Measurements from ENCODE around the gene SPIN2B.
"Not testable (repeated sequence)": the region's sequence is repeated elsewhere in the genome, so short reads cannot be mapped to it uniquely, and the experiment has no call there.

Gene SPIN2B

DNA sequence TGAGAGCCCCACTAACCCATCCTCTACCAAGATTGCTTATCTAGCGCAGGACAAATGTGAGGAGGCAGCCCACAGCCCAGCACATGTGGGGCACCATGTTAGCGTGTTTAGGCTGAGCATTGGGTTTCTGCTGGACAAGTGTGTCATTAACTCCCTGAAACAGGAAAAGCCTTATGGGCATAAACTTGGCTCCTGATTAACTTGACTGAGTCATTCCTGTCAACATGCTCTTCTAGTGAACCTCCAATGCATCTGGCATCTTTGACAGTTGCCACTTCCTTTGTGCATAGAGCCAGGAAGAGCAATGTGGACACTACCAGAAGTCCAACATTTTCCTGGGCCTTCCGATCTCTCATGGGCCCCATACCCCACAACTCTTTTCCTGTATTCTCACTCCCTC is 13.4 kb upstream of the SPIN2B start:
- DNase-seq (ENCODE audit: insufficient read length, low spot score) = no peak
- no peak for TF ChIP-seq CTCF (IDR thresholded peaks at IDR 0.05; ENCODE audit: insufficient read depth, missing control alignments)

GRCh38 chrX:57133706-57134105 is 12.4 kb upstream of the SPIN2B start:
- FAIRE-seq (no peak), DNase-seq (ENCODE audit: insufficient read length, low spot score) (no peak)
- TF ChIP-seq CTCF (IDR thresholded peaks at IDR 0.05; ENCODE audit: insufficient read depth, missing control alignments) = no peak

More for the DNA sequence above, 13.4 kb upstream of the SPIN2B start:
- no peak for FAIRE-seq

DNA sequence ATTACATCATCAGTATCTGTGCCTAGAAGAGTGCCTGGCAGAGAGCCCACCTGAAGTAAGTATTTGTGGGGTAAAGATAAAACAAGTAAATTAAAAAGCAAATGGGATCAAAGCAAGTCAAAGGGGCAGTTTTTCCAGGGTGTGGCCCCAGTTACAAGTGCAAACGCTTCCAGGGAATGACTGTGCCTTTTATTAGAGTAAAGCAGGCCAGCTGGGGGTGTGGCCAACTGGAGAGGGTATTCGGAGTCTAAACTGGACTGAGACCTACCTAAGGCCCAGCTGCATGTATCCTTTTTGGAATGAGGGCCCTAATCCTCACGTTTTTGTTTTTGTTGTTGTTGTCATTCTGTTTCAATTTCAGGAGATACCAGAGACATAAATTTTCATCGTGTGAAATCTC is 11.9 kb upstream of the SPIN2B start:
- FAIRE-seq; DNase-seq (ENCODE audit: insufficient read length, low spot score): not testable (repeated sequence)

- DNase-seq (ENCODE audit: insufficient read length, low spot score) (no peak), FAIRE-seq (no peak)
- no peak for TF ChIP-seq CTCF (IDR thresholded peaks at IDR 0.05; ENCODE audit: insufficient read depth, missing control alignments)
Measured at GRCh38 chrX:57132046-57132445, 10.7 kb upstream of the SPIN2B start.

- DNase-seq (ENCODE audit: insufficient read length, low spot score) (no peak), FAIRE-seq (no peak)
- TF ChIP-seq CTCF (IDR thresholded peaks at IDR 0.05; ENCODE audit: insufficient read depth, missing control alignments) = no peak
Measured at GRCh38 chrX:57121816-57122215, 468 bp upstream of the SPIN2B start.

- FAIRE-seq; DNase-seq (ENCODE audit: insufficient read length, low spot score): not testable (repeated sequence)
Measured at GRCh38 chrX:57120619-57121161, 658 bp downstream of the SPIN2B start.

DNA sequence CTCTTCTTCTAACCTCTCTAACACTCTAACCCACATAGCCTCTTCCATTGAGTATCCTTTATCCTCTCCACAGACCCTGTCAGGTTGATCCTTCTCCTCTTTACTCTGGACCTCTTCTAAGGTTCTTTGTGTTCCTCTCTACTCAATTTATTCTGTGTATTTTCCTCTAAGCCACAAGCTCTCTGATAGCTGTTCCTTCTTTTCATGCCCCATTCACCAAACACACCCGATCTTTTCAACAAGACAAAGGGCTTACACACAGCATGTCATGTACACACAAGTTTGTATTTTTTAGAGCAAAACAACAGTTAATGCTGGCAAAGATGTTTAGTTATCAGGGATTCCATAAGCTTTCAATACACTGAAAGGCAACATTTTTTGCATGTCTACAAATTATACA is 1.9 kb downstream of the SPIN2B start:
- FAIRE-seq (no peak), DNase-seq (ENCODE audit: insufficient read length, low spot score) (no peak)
- no peak for TF ChIP-seq CTCF (IDR thresholded peaks at IDR 0.05; ENCODE audit: insufficient read depth, missing control alignments)

DNA sequence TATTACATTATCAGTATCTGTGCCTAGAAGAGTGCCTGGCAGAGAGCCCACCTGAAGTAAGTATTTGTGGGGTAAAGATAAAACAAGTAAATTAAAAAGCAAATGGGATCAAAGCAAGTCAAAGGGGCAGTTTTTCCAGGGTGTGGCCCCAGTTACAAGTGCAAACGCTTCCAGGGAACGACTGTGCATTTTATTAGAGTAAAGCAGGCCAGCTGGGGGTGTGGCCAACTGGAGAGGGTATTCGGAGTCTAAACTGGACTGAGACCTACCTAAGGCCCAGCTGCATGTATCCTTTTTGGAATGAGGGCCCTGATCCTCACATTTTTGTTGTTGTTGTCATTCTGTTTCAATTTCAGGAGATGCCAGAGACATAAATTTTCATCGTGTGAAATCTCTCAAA is 3.8 kb downstream of the SPIN2B start:
- DNase-seq (ENCODE audit: insufficient read length, low spot score); FAIRE-seq: not testable (repeated sequence)

DNA sequence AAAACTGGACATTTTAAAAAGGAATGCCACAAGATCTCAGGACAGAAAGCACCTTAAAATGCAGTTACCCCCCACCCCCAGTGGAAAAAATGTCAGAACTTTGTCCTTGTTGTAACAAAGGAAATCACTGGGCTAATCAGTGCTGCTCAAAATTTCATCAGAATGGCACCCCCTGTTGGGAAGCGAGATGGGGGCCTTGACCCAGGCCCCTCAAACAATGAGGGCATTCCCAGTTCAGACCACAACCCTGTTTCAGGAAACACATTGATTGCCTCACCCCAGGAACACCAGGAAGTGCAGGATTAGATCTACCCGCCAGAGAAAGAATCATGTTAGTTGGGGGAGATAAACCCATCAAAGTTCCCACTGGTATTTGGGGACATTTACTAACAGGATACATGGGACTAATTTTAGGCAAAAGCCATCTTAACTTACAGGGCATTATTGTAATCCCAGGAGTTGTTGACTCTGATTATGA is 16.4 kb downstream of the SPIN2B start:
- FAIRE-seq (no peak), DNase-seq (ENCODE audit: insufficient read length, low spot score) (no peak)
- TF ChIP-seq CTCF (IDR thresholded peaks at IDR 0.05; ENCODE audit: insufficient read depth, missing control alignments) = no peak

Data from D721Med (cell line).